K562 (cell line): ENCODE data around the gene MLANA. TPM values are rescaled to one million over a fixed set of nuclear protein-coding genes. Genes with fewer than 3 reads are reported as not detected.
A peak's percentile ranks its signal among the peaks of the same experiment; 100 is the strongest.

Experiments used
- BACH1 ChIP-seq: fragments of 200-800 bp; sonication (Bioruptor generic); IDR thresholded peaks from 2 replicates; pipeline ENCODE4 v1.6.1; 2016; ENCODE audit warnings: missing genetic modification characterization, missing compliant biosample characterization
- DLX4 ChIP-seq: fragments of 250-450 bp; sonication (Bioruptor Pico); IDR thresholded peaks from 2 replicates; pipeline ENCODE4 v1.6.1; 2021; ENCODE audit warnings: mild to moderate bottlenecking
- EP300 ChIP-seq: IDR thresholded peaks from 2 replicates; pipeline ENCODE4 v1.6.1; 2012; ENCODE audit warnings: low read length, improper control_type of control experiment
- FOXK1 ChIP-seq: sonication (generic); formaldehyde crosslinking; IDR thresholded peaks from 2 replicates; pipeline ENCODE4 v1.8.0; 2022; ENCODE audit warnings: missing genetic modification reagents, mild to moderate bottlenecking, borderline replicate concordance
- HMGXB4 ChIP-seq: sonication (generic); formaldehyde crosslinking; IDR thresholded peaks from 2 replicates; pipeline ENCODE4 v1.8.1; 2023; ENCODE audit warnings: mild to moderate bottlenecking, missing genetic modification reagents
- MAFG ChIP-seq: fragments of 450-650 bp; conservative IDR thresholded peaks from 2 replicates; pipeline ENCODE4 v1.6.1; 2016; ENCODE audit warnings: missing genetic modification characterization, missing compliant biosample characterization
- MCM2 ChIP-seq: fragments of 450-650 bp; IDR thresholded peaks from 2 replicates; pipeline ENCODE4 v1.6.1; 2017; ENCODE audit warnings: low read depth, mild to moderate bottlenecking
- MXD1 ChIP-seq: fragments of 250-450 bp; sonication (Bioruptor Pico); IDR thresholded peaks from 2 replicates; pipeline ENCODE4 v1.8.0; 2021; ENCODE audit warnings: borderline replicate concordance, mild to moderate bottlenecking, moderate library complexity; ENCODE audit not compliant: poor library complexity, severe bottlenecking
- MXI1 ChIP-seq: IDR thresholded peaks from 2 replicates; pipeline ENCODE4 v1.6.1; 2011; ENCODE audit warnings: low read depth, mild to moderate bottlenecking, improper control_type of control experiment, low read length
- NCOA1 ChIP-seq: fragments of 450-650 bp; IDR thresholded peaks from 2 replicates; pipeline ENCODE4 v1.6.1; 2016; ENCODE audit warnings: low read depth
- NR3C1 ChIP-seq: sonication (generic); formaldehyde crosslinking; IDR thresholded peaks from 2 replicates; pipeline ENCODE4 v1.8.1; 2022; ENCODE audit warnings: missing genetic modification reagents
- PCBP2 ChIP-seq: fragments of 200-400 bp; formaldehyde crosslinking; IDR thresholded peaks from 2 replicates; pipeline ENCODE4 v1.6.1; 2018; ENCODE audit warnings: low read length, low read depth, mild to moderate bottlenecking, moderate library complexity; ENCODE audit not compliant: poor library complexity, severe bottlenecking
- PHTF2 ChIP-seq: fragments of 250-450 bp; sonication (Bioruptor Pico); IDR thresholded peaks from 2 replicates; pipeline ENCODE4 v1.5.0; 2021; ENCODE audit warnings: mild to moderate bottlenecking
- POLR2AphosphoS2 ChIP-seq: IDR thresholded peaks from 2 replicates; pipeline ENCODE4 v1.6.1; 2012; ENCODE audit warnings: low read length, improper control_type of control experiment
- RB1 ChIP-seq: fragments of 450-650 bp; IDR thresholded peaks from 2 replicates; pipeline ENCODE4 v1.6.1; 2017; ENCODE audit warnings: low read depth, mild to moderate bottlenecking
- RBM25 ChIP-seq: fragments of 200-400 bp; formaldehyde crosslinking; IDR thresholded peaks from 2 replicates; pipeline ENCODE4 v1.6.1; 2018; ENCODE audit warnings: low read length, low read depth, moderate library complexity; ENCODE audit not compliant: severe bottlenecking
- THAP7 ChIP-seq: fragments of 250-450 bp; sonication (Bioruptor Pico); IDR thresholded peaks from 2 replicates; pipeline ENCODE4 v1.5.0; 2021
- ZBTB33 ChIP-seq: sonication (generic); formaldehyde crosslinking; IDR thresholded peaks from 2 replicates; pipeline ENCODE4 v1.8.1; 2023; ENCODE audit warnings: mild to moderate bottlenecking, missing genetic modification reagents
- ZBTB7A ChIP-seq: IDR thresholded peaks from 2 replicates; pipeline ENCODE4 v1.6.1; 2011; ENCODE audit warnings: low read depth, mild to moderate bottlenecking, low read length, moderate library complexity, borderline replicate concordance; ENCODE audit not compliant: control insufficient read depth
- ZC3H4 ChIP-seq: sonication (generic); formaldehyde crosslinking; IDR thresholded peaks from 2 replicates; pipeline ENCODE4 v1.9.0; 2021; ENCODE audit warnings: missing genetic modification reagents, borderline replicate concordance
- ZFPM2 ChIP-seq: fragments of 250-450 bp; sonication (Bioruptor Pico); IDR thresholded peaks from 2 replicates; pipeline ENCODE4 v1.5.1; 2022; ENCODE audit warnings: mild to moderate bottlenecking
- ZNF282 ChIP-seq: sonication (generic); formaldehyde crosslinking; IDR thresholded peaks from 2 replicates; pipeline ENCODE4 v1.8.1; 2023; ENCODE audit warnings: missing genetic modification reagents
- ZNF354B ChIP-seq: fragments of 250-450 bp; sonication (Bioruptor Pico); IDR thresholded peaks from 2 replicates; pipeline ENCODE4 v1.4.0; 2020
- ZNF668 ChIP-seq: fragments of 250-450 bp; sonication (Bioruptor Pico); IDR thresholded peaks from 2 replicates; pipeline ENCODE4 v1.8.0; 2022; ENCODE audit warnings: mild to moderate bottlenecking, inconsistent platforms
- ZNF785 ChIP-seq: fragments of 250-450 bp; sonication (Bioruptor Pico); IDR thresholded peaks from 2 replicates; pipeline ENCODE4 v1.4.0; 2020; ENCODE audit warnings: mild to moderate bottlenecking
- polyA plus RNA-seq, 8 experiments: library from polyadenylated mRNA; depleted of rRNA in 4 of 8; stranded (reverse) in 5 of 8; unstranded in 3 of 8; fragments of >200 nt; fragmentation: Nextera tagmentation in 2 of 8; fragmentation: Illumina TruSeq in 1 of 8; extraction: Ambion mirVana in 2 of 8; extraction: Trizol in 1 of 8; gene quantifications; 2 replicates each; pipeline versions ENCODE4 v1.2.1 to v1.2.3, GENCODE V29; 2011 to 2014; ENCODE audit warnings: inconsistent platforms in 1 of 8, missing spikeins in 1 of 8
- total RNA-seq, 7 experiments: library from RNA; depleted of rRNA in 6 of 7; stranded (reverse); fragments of >200 nt in 6 of 7; fragmentation: Illumina TruSeq in 2 of 7; extraction: Trizol in 2 of 7; gene quantifications; 2 replicates each; pipeline versions ENCODE4 v1.2.1 to v1.2.3, GENCODE V29; 2011 to 2021; ENCODE audit warnings: low replicate concordance in 1 of 7

MLANA gene
- total and polyA plus RNA-seq, 9 of the 15 experiments (the other 6 are each of a cell fraction or from before 2014, with no cell fraction given) = not detected

GRCh38 chr9:5879419-5880181 lies 11.1 kb upstream of the MLANA start (continued):
- no peak for TF ChIP-seq ZBTB33 (CRISPR knock-in tag)
- no peak for TF ChIP-seq PHTF2 (CRISPR knock-in tag)
- TF ChIP-seq POLR2AphosphoS2 = no peak
- no peak for TF ChIP-seq ZNF668
- no peak for TF ChIP-seq MXD1
- no peak for TF ChIP-seq RBM25
- TF ChIP-seq EP300 = peak; percentile 90
- TF ChIP-seq ZNF282 (CRISPR knock-in tag) = no peak
- TF ChIP-seq DLX4 (CRISPR knock-in tag) = no peak
- TF ChIP-seq ZC3H4 (CRISPR knock-in tag) = no peak
- no peak for TF ChIP-seq HMGXB4
- TF ChIP-seq MCM2 = no peak
- TF ChIP-seq ZBTB7A = no peak
- peak; percentile 78; the same call in 1 of the 2 replicates for TF ChIP-seq NCOA1
- no peak for TF ChIP-seq ZFPM2 (CRISPR knock-in tag)
- no peak for TF ChIP-seq PCBP2
- TF ChIP-seq MAFG (tag) = no peak
- no peak for TF ChIP-seq ZNF785
- no peak for TF ChIP-seq FOXK1 (CRISPR knock-in tag)
- no peak for TF ChIP-seq ZNF354B (CRISPR knock-in tag)
- no peak for TF ChIP-seq RB1
- TF ChIP-seq MXI1 = no peak
- TF ChIP-seq BACH1 = no peak
- TF ChIP-seq NR3C1 = no peak
- no peak for TF ChIP-seq THAP7
